BE2C (cell line): ENCODE data around the gene RBM10.

ENCODE experiments used
- DNase-seq: peaks from one replicate; pipeline ENCODE4 v3.0.0-alpha.2; 2020
- H3K27me3 ChIP-seq: fragments of 250-450 bp; sonication (Bioruptor Pico); 2 replicates; pipeline ENCODE4 v1.5.1; 2020; ENCODE audit warnings: mild to moderate bottlenecking
- H3K36me3 ChIP-seq: fragments of 250-450 bp; sonication (Bioruptor Pico); 2 replicates; pipeline ENCODE4 v1.5.1; 2020; ENCODE audit warnings: mild to moderate bottlenecking
- H3K4me1 ChIP-seq: fragments of 250-450 bp; sonication (Bioruptor Pico); 2 replicates; pipeline ENCODE4 v1.5.1; 2020
- H3K4me3 ChIP-seq: 2 replicates; pipeline ENCODE4 v1.5.1; 2011; ENCODE audit warnings: low read depth, low read length
- H3K9me3 ChIP-seq: fragments of 250-450 bp; sonication (Bioruptor Pico); 2 replicates; pipeline ENCODE4 v1.5.1; 2020
- CTCF ChIP-seq: IDR thresholded peaks from 2 replicates; pipeline ENCODE4 v1.5.1; 2012; ENCODE audit warnings: mild to moderate bottlenecking, low read depth, low read length

Gene RBM10

GRCh38 chrX:47145395-47146120, 537 bp downstream of the RBM10 start:
- H3K4me1 ChIP-seq, result no peaks in the 10 kb centered on the region
- H3K36me3 ChIP-seq, result peaks cover 10% of the 10 kb centered on the region
- H3K9me3 ChIP-seq, result no peaks in the 10 kb centered on the region
- DNase-seq, result peak; percentile 20
- no peak for TF ChIP-seq CTCF
- H3K4me3 ChIP-seq, result peak overlapping the region; percentile 84
- H3K27me3 ChIP-seq, result no peaks in the 10 kb centered on the region

GRCh38 chrX:47146121-47146935, 1.3 kb downstream of the RBM10 start:
- Histone ChIP-seq H3K4me3 (peak overlapping the region; percentile 84), H3K4me1 (no peaks in the 10 kb centered on the region)
- TF ChIP-seq CTCF, result no peak

GRCh38 chrX:47146936-47147859, 2.2 kb downstream of the RBM10 start:
- Histone ChIP-seq H3K36me3 (peaks cover 11% of the 10 kb centered on the region), H3K27me3 (no peaks in the 10 kb centered on the region), H3K4me1 (no peaks in the 10 kb centered on the region), H3K9me3 (no peaks in the 10 kb centered on the region), H3K4me3 (peak overlapping the region; percentile 84)
- no peak for TF ChIP-seq CTCF
- no peak for DNase-seq

More at GRCh38 chrX:47146121-47146935, 1.3 kb downstream of the RBM10 start:
- DNase-seq, result no peak
- peaks cover 10% of the 10 kb centered on the region for H3K36me3 ChIP-seq
- H3K27me3 ChIP-seq, result no peaks in the 10 kb centered on the region
- no peaks in the 10 kb centered on the region for H3K9me3 ChIP-seq

- H3K4me3 ChIP-seq, result no peak overlapping the region
- no peak for DNase-seq
These were observed 3.9 kb downstream of the RBM10 start for GRCh38 chrX:47148946-47149345.

GRCh38 chrX:47151435-47151834, 6.4 kb downstream of the RBM10 start:
- peaks cover 10% of the 10 kb centered on the region for H3K36me3 ChIP-seq
- no peak overlapping the region for H3K4me3 ChIP-seq
- H3K9me3 ChIP-seq, result no peaks in the 10 kb centered on the region
- no peaks in the 10 kb centered on the region for H3K27me3 ChIP-seq
- no peak for TF ChIP-seq CTCF
- H3K4me1 ChIP-seq, result no peaks in the 10 kb centered on the region
- no peak for DNase-seq

More at GRCh38 chrX:47148946-47149345, 3.9 kb downstream of the RBM10 start:
- peaks cover 5% of the 10 kb centered on the region for H3K36me3 ChIP-seq
- H3K9me3 ChIP-seq, result no peaks in the 10 kb centered on the region
- TF ChIP-seq CTCF, result no peak
- H3K4me1 ChIP-seq, result no peaks in the 10 kb centered on the region
- H3K27me3 ChIP-seq, result no peaks in the 10 kb centered on the region
